HepG2 (cell line): ENCODE results near the gene CFAP70. TPM values are rescaled to one million over a fixed set of nuclear protein-coding genes. Genes with fewer than 3 reads are reported as not detected.

ENCODE experiments used
- ATF6 ChIP-seq: sonication (generic); formaldehyde crosslinking; conservative IDR thresholded peaks from 2 replicates; pipeline ENCODE4 v1.4.0; 2020; ENCODE audit warnings: missing genetic modification reagents
- ATM ChIP-seq: fragments of 450-650 bp; IDR thresholded peaks from 2 replicates; pipeline ENCODE4 v1.7.1; 2017; ENCODE audit warnings: mild to moderate bottlenecking, borderline replicate concordance
- BHLHE40 ChIP-seq: IDR thresholded peaks from 2 replicates; pipeline ENCODE4 v1.6.1; 2011; ENCODE audit warnings: low read length, improper control_type of control experiment
- JARID2 ChIP-seq: sonication (generic); formaldehyde crosslinking; IDR thresholded peaks from 2 replicates; pipeline ENCODE4 v1.8.1; 2023; ENCODE audit warnings: missing genetic modification reagents, inconsistent platforms; ENCODE audit not compliant: insufficient replicate concordance
- PBX3 ChIP-seq: sonication (generic); formaldehyde crosslinking; IDR thresholded peaks from 2 replicates; pipeline ENCODE4 v1.8.1; 2023; ENCODE audit warnings: missing genetic modification reagents, inconsistent platforms, borderline replicate concordance
- REST ChIP-seq, 2 experiments: IDR thresholded peaks; 2 replicates each; pipeline ENCODE4 v1.6.1; 2011 to 2012; ENCODE audit warnings: low read length in 2 of 2, borderline replicate concordance in 1 of 2, low read depth in 1 of 2, mild to moderate bottlenecking in 1 of 2, moderate library complexity in 1 of 2
- RFXANK ChIP-seq: IDR thresholded peaks from 2 replicates; pipeline ENCODE4 v1.6.1; 2016
- RFXAP ChIP-seq: sonication (generic); formaldehyde crosslinking; IDR thresholded peaks from 2 replicates; pipeline ENCODE4 v1.4.0; 2020; ENCODE audit warnings: missing genetic modification reagents, borderline replicate concordance
- SRSF9 ChIP-seq: fragments of 200-400 bp; formaldehyde crosslinking; IDR thresholded peaks from 2 replicates; pipeline ENCODE4 v1.6.1; 2018; ENCODE audit warnings: borderline replicate concordance, mild to moderate bottlenecking, low read depth, low read length; ENCODE audit not compliant: insufficient read depth, poor library complexity, severe bottlenecking
- SUZ12 ChIP-seq: fragments of 150-350 bp; IDR thresholded peaks from 2 replicates; pipeline ENCODE4 v1.6.1; 2014; ENCODE audit warnings: low read depth, low read length
- YEATS2 ChIP-seq: sonication (generic); formaldehyde crosslinking; IDR thresholded peaks from 2 replicates; pipeline ENCODE4 v1.4.0; 2020; ENCODE audit warnings: missing genetic modification reagents, borderline replicate concordance
- ZNF616 ChIP-seq: sonication (generic); formaldehyde crosslinking; IDR thresholded peaks from 2 replicates; pipeline ENCODE4 v1.5.0; 2020; ENCODE audit warnings: low read depth, mild to moderate bottlenecking, missing genetic modification reagents
- ZNF850 ChIP-seq: sonication (generic); formaldehyde crosslinking; conservative IDR thresholded peaks from 2 replicates; pipeline ENCODE4 v1.9.0; 2021; ENCODE audit warnings: mild to moderate bottlenecking, missing genetic modification reagents
- polyA plus RNA-seq, 8 experiments: library from polyadenylated mRNA; depleted of rRNA in 3 of 8; stranded (reverse) in 7 of 8; unstranded in 1 of 8; fragments of >200 nt; fragmentation: Illumina TruSeq in 4 of 8; extraction: Trizol in 4 of 8; gene quantifications; 2 replicates each; pipeline versions ENCODE4 v1.2.1 to v1.2.3, GENCODE V29; 2011 to 2016; ENCODE audit warnings: low read depth in 4 of 8, missing spikeins in 1 of 8, mixed read lengths in 1 of 8; ENCODE audit not compliant: insufficient read depth in 1 of 8
- total RNA-seq, 5 experiments: library from RNA; depleted of rRNA; stranded (reverse); fragments of >200 nt; fragmentation: Illumina TruSeq; extraction: Trizol; gene quantifications; 2 replicates each; pipeline ENCODE4 v1.2.3, GENCODE V29; 2016; ENCODE audit warnings: low read depth in 1 of 5

Gene CFAP70
- total and polyA plus RNA-seq, 2 of the 13 experiments (the other 11 are each of a cell fraction or from before 2014, with no cell fraction given) = 0.27 to 0.38 TPM

GRCh38 chr10:73246646-73247508 lies 111.8 kb downstream of the CFAP70 start, which contains the start of gene DNAJC9 (continued):
- TF ChIP-seq REST (IDR thresholded peaks at IDR 0.05; ENCODE audit: borderline replicate concordance in 1 of 2, low read depth in 1 of 2, low read length in 2 of 2) (peak in 1 of 2 experiments; percentile 21; a peak in 1 of 4 replicates), SUZ12 (no peak), BHLHE40 (no peak), YEATS2 (CRISPR knock-in tag) (peak; percentile 94), RFXANK (no peak), ZNF616 (CRISPR knock-in tag) (peak; percentile 81; the same call in 1 of the 2 replicates), PBX3 (CRISPR knock-in tag) (no peak; the same call in 1 of the 2 replicates), ATF6 (CRISPR knock-in tag) (no peak), RFXAP (0 out of 2 replicates have a peak, but pooled peaks have one; percentile 39), ZNF850 (CRISPR knock-in tag) (no peak), ATM (no peak), SRSF9 (no peak), JARID2 (CRISPR knock-in tag) (no peak)
